ENCODE data around the gene CCDC40.

CCDC40 gene

GRCh38 chr17:80109066-80109660, 72.7 kb downstream of the CCDC40 start:
- POLR2A ChIA-PET (ENCODE audit: low non-redundant PET), result interaction anchor here (0.5 to 0.6 kb wide), 2 partner anchors 8 to 90 kb away, joined by 3 to 5 read pairs; partner anchors contain the start of gene GAA
- H3K27ac ChIP-seq, result peak overlapping the region; percentile 80
- CTCF ChIA-PET, result interaction anchor here (0.6 to 0.8 kb wide), 3 partner anchors 8 to 103 kb away, joined by 3 to 4 read pairs (median 3); partner anchors contain the start of gene GAA
- no peak for DNase-seq (ENCODE audit: low spot score)
- no peak for TF ChIP-seq CTCF (conservative IDR thresholded peaks at IDR 0.05; ENCODE audit: low read depth)

GRCh38 chr17:80109713-80110446, 73.4 kb downstream of the CCDC40 start:
- H3K27ac ChIP-seq, result peak overlapping the region; percentile 80
- TF ChIP-seq CTCF (conservative IDR thresholded peaks at IDR 0.05; ENCODE audit: low read depth), result no peak
- ChIA-PET POLR2A (ENCODE audit: low non-redundant PET) (interaction anchor here (0.5 to 0.6 kb wide), 2 partner anchors 9 to 90 kb away, joined by 3 to 5 read pairs; partner anchors contain the start of gene GAA), CTCF (interaction anchor here (0.6 to 0.8 kb wide), 5 partner anchors 8 to 174 kb away, joined by 3 to 5 read pairs (median 3); partner anchors contain the start of gene GAA)
- peak; percentile 92 for DNase-seq (ENCODE audit: low spot score)

- TF ChIP-seq CTCF (conservative IDR thresholded peaks at IDR 0.05; ENCODE audit: low read depth), result no peak
- H3K27ac ChIP-seq, result peak overlapping the region; percentile 80
- CTCF ChIA-PET, result interaction anchor here (0.6 to 0.9 kb wide), 4 partner anchors 12 to 455 kb away, joined by 3 to 5 read pairs (median 3); no protein-coding TSS in a partner anchor
- POLR2A ChIA-PET (ENCODE audit: low non-redundant PET), result interaction anchor here (0.8 kb wide), 1 partner anchor 13 kb away, joined by 3 read pairs; no protein-coding TSS in a partner anchor
- no peak for DNase-seq (ENCODE audit: low spot score)
Observed at GRCh38 chr17:80110447-80110812, 74.0 kb downstream of the CCDC40 start.

GRCh38 chr17:80110927-80111701, 74.7 kb downstream of the CCDC40 start:
- CTCF ChIA-PET, result interaction anchor here (0.6 to 0.9 kb wide), 2 partner anchors 103 to 454 kb away, joined by 3 read pairs; no protein-coding TSS in a partner anchor
- POLR2A ChIA-PET (ENCODE audit: low non-redundant PET), result interaction anchor here (0.8 kb wide), 1 partner anchor 13 kb away, joined by 3 read pairs; no protein-coding TSS in a partner anchor
- no peak for TF ChIP-seq CTCF (conservative IDR thresholded peaks at IDR 0.05; ENCODE audit: low read depth)
- H3K27ac ChIP-seq, result no peak overlapping the region
- no peak for DNase-seq (ENCODE audit: low spot score)

GRCh38 chr17:80111702-80112470, 75.4 kb downstream of the CCDC40 start:
- ChIA-PET CTCF (no interaction called here), POLR2A (ENCODE audit: low non-redundant PET) (no interaction called here)
- no peak for DNase-seq (ENCODE audit: low spot score)
- no peak for TF ChIP-seq CTCF (conservative IDR thresholded peaks at IDR 0.05; ENCODE audit: low read depth)
- no peak overlapping the region for H3K27ac ChIP-seq

Data from RWPE1 (cell line).